Inferior parietal cortex (tissue), 1 donor: ENCODE results near the gene GPR107.

ENCODE experiments used
- DNase-seq: peaks from one replicate; pipeline ENCODE4 v3.0.0-alpha.2; 2016; ENCODE audit errors: extremely low spot score

Gene GPR107

DNA sequence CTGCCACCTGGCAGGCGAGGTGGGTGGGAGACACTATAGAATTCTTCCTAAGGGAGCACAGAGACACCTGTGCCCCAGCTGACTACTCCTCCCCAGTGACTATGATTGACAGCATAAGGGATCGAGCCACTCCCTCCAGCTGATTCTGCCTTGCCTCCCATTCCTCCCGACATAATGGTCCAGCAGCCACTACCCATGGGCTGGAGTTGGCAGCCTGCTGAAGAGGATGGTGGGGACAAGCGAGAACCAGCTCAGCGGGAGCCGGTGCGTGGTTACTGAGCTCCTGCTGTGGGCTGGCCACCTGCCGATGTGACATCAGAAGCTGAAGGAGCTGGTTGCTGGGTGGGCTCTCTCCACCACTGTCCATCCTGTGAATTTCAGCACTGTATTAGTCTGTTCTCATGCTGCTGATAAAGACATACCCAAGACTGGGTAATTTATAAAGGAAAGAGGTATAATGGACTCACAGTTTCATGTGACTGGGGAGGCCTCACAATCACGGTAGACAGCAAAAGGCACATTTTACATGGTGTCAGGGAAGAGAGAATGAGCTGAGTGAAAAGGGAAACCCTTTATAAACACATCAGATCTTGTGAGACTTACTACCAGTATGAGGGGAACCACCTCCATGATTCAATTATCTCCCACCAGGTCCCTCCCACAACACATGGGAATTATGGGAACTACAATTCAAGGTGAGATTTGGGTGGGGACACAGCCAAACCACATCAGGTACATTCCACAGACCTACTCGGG is 106.4 kb downstream of the GPR107 start:
- DNase-seq: no peak

DNA sequence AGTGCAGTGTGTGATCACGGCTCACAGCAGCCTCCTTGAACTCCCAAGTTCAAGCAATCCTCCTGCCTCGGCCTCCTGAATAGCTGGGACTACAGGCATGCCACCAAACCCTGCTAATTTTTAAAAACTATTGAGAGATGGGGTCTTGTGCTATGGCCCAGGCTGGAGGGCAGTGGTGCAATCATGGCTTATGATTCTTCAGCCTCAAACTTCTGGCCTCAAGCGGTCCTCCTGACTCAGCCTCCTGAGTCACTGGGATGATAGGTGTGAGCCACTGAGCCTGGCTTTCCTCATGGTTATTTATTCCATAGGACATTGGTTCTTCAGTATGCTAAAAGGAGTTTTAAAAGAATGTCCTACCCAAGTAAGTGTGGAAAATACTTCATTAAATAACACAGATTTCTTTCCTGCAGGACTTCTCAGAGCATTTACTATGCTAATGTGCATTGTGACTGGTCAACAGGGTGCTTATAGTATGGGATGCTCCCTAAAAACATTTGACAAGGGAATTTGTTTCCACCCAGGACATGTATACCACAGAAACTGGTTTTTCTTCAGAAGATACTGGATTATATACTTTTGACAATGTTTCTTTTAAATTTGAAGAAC is 107.3 kb downstream of the GPR107 start:
- DNase-seq: no peak

DNA sequence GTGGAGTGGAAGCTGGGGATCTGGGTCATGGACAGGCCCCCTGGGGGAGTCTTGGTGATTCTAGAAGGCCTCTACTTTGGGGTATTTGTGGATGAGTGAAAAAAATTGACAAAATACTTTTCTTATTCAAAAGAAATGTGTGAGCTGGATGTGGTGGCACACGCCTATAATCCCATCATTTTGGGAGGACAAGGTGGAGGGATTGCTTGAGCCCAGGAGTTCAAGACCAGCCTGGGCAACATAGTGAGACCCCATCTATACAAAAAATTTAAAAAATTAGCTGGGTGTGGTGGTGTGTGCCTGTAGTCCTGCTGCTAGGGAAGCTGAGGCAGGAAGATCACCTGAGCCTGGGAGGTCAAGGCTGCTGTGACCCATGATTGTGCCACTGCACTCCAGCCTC is 111.9 kb downstream of the GPR107 start:
- DNase-seq: no peak

DNA sequence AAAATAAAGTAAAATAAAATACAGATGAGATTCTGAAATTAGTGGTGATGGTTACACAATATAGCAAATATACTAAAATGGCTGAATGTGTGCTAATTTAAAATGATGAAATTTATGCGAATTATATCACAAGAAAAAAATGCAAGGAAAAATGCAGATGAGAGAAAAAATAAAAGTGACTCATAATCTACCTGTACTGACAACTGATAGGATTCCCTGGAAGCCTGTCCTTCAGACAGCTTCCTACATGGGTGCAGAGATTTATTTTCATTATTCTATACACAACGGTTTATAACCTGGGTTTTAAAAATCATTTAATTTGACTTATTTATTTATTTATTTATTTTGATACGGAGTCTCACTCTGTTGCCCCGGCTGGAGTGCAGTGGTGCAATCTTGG is 112.7 kb downstream of the GPR107 start:
- DNase-seq: no peak

DNA sequence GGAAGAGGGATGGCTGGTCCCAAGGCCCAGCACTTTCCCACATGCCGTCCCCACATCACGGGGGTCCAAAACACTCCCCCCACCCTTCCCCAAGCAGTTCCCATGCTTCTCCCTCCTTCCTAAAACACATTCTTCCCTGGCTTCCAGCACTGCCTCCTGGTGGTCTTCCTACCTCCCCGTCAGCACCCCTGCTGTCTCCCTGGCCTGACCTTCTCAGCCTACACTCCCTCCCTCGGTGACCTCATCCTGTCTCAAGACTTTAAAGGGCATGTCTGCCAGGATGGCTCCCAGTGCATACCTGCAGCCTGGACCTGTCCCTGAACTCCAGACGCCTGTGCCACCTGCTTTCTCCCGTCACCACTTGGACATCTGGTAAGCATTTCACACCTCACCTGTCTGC is 114.2 kb downstream of the GPR107 start:
- no peak for DNase-seq

DNA sequence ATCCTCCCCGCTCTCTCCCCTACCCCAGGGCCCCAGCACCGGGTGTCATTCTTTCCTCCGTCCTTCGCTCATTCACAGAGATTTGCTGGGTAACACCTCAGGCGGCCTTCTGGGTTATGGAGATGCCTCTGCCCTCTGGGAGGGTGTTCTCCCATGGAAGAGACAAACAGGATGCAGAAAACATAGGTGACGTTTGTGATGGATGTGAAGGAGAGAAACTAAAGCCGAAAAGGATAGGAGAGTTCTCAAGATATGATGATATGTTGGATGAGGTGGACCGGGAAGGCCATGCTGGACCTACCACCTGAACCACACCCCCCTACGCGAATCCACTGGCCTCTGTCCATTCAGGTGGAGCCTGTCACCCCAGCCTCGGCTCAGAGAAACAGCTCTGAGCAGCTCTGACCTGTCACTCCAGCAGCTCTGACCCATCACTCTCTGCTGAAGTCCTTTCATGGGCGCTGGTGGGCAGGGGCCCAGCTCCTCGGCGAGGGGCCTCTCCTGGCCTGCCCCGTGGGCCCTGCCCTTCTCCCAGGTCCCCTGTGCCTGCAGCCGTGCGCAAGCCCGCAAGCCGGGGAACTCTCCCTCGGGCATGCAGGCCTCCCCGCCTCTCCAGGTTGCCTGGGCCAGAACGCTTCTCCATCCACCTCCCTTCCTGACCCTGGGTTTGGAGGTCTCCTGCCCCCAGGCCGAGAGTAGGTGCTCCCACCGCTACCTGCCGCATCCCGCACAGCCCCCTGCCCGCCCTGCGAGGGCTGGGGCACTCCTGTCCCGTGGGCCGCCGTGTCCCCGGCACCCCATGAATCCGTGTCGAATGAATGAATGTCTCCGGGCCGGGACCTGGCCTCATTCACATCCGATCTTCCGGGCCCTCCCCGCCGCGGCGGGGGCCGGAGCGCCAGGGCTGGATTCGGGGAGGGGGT is 117.8 kb downstream of the GPR107 start:
- no peak for DNase-seq

DNA sequence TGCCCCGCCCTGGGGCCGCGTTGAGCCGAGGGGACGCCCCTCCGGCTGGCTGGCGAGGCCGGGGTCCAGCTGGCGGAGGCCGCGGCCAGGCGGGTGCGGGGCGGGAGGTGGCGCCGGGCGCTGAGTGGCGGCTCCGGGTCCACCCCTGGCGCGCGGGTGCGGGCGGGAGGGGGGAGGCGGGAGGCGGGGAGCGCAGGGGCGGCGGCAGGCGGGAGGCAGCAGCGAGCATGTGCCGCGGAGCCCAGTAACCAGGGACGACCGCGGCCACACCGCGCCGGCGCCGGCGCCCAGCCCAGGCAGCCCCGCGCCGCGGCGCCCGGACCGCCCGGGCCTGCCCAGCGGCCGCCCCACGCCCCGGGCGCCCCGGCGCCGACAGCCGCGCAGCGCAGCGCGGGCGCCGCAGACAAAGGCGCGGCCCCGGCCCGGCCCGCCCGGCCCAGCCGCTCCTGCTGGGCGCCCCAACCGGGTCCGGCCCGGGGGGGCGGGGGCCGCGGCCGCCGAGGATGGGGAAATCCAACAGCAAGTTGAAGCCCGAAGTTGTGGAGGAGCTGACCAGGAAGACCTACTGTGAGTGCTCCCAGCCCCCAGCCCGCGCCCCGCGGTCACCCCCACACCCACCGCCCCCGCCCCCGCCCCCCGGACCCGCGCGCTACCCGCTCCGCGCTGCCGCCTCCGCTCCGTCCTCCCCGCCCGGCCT is 118.6 kb downstream of the GPR107 start, which contains the start of gene NCS1:
Gene NCS1 (plus strand): TSS at position 244 of the 697 bp plus-strand sequence. CDS start 260 bp downstream, at position 504.
- no peak for DNase-seq

DNA sequence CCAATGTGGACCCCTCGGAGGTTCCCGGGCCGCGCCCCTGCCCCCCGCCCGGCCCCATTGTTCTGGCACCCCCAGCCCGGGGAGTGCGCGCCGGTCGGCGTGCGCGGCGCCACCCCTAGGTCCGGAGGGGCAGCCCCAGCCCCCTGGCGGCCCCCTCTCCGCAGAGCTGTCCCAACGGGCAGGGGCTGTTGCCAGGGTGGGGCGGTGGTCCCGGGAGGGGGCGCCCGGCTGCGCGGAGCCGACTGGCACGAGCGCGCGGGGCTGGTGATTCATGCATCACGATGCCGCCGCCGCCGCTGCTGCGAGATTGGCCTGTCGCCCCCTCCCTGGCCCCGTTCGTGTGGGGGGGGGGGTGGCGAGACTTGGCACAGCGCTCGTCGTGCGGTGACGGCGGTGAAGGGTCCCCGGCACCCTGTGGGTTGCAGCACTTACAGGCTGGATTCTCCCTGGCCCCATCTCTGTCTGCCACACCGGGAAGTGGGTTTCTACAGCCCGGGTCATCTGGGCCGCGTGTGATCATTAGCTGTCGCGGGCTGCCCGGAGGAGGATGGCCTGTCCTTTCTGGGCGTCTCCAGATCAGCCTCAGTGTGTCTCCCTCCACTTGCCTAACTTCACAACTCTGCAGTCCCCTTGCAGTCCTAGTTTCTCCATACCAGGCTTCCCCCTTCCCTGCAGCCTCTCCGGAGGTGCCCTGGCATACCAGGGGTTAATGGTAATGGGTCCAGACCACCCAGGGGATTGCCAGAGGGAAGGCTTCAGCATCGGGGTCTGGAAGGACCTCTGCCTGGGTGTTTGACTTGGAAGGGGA is 119.4 kb downstream of the GPR107 start:
- no peak for DNase-seq

DNA sequence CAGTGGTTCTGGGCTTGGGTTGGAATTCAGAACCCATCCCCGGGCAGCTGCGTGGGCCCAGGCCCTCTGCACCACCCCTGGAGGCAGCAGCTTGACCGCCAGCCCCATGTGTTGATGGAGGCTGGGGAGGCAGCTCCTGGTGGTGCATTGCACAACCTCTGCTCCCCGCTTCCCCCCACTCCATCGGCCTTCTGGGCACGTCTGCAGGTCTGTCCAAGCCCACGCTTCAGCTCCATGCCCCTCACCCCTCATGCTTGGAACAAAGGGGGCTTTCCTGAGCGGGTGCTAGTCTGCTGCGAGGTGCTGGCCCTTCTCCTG is 119.9 kb downstream of the GPR107 start:
- DNase-seq: no peak

DNA sequence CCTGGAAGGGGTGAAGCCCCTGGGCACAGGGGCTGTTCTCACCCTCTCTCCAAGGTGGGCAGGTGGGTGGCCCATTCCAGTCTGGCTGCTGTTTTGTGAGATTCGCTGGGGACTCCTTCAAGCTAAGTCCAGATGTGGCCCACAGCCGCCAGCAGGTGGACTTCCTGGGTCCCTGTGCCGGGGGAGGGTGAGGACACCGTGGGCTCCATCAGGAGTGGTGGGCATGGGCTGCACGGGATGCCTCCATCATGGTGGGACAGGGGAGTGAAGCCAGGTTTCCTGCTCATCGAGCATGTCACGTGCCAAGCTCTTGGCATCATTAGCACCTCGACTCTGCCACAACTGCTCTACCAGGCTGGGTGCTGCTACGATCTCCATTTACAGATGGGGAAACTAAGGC is 120.3 kb downstream of the GPR107 start:
- DNase-seq: no peak

DNA sequence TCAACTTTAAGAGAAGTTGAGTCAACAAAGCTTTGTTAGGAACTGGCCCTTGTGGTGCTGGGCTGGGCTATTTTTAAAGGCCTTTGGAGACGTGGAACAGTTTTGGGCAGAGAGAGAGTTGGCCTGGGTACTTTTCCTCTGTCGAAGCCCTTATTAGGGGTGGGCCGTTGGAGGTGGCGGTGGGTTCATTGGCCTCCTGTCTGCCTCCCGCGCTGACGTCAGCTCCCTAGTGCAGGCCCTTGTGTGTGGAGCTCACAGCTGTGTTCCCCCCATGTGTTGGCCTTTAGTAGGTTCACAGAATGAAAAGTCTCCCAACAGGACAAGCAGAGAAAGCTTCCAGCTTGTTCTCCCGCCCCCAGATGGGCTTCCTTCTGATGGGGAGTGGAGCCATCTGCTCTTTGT is 121.2 kb downstream of the GPR107 start:
- no peak for DNase-seq

DNA sequence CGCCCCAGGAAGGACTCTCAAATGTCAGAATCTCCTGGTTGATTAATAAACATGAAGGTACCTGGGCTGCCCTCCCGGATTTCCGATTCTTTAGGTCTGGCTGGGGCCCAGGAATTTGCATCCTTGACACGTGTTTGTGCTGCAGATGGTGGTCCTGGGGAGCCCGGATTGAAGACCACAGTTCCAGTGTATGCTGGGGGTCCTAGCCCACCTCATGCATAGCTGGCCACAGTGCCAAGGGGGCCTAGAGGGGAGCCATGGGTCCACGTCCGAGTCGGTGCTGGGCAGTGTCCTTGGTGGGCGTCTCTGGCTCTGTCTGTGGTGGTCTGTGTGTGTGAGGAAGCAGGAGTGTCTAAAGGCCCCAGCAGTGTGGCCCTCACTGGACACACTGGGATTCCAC is 121.6 kb downstream of the GPR107 start:
- no peak for DNase-seq

DNA sequence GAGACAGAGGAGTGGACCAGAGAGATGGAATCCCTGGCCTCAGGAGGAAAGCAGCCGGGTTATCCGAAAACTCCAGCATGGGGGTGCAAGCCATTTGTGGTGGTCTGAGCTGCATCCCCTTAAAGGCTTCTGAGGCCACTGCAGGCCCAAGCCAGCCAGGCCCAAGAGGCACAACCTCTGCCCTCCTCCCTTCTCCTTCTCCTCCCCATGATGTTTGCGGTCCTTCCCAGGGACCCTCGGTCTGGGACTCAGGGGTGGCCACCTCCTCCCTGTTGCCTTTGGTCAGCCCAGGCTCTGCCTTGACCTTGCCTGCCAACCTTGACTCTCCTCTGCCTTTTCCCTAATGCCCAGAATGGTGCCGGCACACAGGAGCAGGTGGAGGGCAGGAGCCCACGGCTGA is 123.1 kb downstream of the GPR107 start:
- DNase-seq: no peak

DNA sequence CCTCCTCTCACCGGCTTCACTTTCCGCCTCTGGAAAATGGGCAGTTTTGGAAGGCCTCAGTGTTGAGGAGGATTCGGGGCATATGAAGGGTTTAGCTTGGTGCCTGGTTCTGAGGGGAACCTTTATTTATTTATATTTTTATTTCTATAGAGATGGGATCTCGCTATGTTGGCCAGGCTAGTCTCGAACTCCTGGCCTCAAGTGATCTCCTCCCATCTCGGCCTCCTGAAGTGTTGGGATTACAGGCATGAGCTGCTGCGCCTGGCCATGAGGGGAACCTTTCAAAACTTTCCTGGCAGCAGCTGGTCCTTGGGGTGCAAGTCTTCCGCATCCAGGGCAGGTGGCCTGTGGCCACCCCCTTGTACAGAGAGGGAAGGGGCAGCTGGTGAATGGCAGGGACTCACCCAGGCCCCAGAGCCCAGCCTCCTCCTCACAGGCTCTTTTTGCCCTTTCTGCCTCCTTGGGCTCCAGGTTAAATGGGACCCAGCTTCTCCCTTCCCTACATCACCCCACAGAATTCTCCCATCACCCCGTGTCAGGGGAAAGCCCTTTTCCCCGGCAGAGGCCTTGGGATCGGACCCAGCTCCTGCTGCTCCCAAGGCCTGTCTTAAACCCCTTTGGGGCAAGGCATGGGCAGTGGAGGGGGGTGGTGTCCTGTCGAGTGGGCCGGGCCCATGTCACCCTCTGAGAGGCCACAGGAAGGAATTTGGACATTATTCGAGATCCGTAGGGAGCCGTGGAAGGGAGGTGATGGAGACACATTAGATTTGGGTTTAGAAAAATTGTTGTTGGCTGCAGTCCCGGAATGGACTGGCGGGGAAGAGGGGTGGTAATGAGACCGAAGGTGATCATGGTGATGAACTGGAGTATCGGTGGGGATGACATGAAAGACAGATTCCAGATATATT is 124.4 kb downstream of the GPR107 start:
- DNase-seq: no peak

DNA sequence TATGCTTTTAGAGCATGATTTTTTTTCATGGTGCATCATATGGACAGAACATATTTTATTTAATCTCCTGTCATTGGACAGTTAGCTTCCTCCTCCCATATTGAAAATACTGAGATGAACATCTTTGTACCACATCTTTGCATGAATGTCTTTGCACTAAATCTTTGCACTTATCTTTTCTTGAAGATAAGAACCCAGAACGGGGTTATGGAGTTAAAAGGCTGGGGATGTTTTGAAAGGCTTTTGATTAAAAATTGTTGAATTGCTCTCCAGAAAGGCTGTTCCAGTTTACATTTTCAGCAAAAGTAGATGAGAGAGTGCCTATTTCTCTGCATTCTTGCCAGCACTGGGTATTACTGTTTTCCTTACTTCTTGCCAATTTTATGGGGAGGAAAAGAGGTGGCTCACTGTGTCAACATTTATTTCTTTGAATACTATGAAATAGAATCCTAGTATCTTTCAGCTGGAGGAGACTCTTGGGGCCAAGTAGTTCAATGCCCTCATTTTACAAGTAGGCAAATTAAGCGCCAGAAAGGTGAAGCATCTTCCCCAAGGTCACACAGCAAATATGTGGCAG is 125.7 kb downstream of the GPR107 start:
- DNase-seq: no peak

DNA sequence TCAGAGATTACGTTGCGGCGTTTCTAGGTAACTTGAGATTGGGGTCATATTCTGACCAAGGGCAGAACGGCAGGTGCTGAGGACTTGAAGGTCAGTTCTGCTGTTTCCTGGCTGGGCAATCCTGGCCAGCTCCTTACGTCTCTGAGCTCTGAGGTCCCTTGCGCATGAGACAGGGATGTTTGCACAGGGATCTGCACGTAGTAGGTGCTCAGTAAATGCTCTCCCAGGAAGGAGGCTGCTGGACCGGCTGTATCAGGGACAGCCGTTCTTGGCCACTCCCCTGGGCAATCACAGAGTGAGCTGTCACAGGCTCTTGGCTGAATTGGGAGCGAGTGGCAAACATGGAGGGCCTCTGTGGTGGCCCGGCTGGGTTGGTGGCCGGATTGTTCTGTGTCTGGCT is 126.8 kb downstream of the GPR107 start:
- DNase-seq: no peak

DNA sequence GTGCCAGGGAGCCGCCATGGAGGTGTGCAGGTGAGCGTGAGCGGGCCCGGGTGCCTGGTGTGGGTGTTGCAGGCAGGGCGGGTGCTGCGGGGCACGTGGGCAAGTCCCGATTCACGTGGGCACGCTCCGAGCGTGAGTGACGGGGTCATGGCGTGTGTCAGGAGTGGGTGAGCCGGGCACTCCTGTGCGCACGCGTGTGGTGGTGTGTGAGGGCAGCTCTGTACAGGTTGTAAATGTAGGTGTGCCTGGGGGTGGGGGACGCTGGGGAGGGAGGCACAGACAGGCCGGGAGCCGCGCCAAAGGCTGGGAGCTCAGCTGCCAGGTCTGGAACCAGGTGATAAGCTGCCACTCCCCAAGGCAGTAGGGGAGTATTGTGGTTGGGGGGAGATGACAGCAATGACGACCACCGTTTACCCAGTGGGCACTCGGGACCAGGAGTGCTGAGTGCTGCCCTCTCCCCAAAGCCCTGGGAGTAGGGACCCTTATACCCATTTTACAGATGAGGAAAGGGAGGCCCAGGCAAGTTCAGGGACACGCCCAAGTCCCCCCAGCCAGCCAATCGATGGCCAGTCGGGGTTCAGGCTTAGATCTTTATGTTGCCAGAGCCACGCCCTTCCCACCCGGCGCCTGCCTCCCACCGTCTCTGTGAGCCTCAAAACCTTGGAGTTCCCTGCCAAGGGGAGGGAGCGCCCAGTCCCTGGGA is 128.1 kb downstream of the GPR107 start:
- no peak for DNase-seq

DNA sequence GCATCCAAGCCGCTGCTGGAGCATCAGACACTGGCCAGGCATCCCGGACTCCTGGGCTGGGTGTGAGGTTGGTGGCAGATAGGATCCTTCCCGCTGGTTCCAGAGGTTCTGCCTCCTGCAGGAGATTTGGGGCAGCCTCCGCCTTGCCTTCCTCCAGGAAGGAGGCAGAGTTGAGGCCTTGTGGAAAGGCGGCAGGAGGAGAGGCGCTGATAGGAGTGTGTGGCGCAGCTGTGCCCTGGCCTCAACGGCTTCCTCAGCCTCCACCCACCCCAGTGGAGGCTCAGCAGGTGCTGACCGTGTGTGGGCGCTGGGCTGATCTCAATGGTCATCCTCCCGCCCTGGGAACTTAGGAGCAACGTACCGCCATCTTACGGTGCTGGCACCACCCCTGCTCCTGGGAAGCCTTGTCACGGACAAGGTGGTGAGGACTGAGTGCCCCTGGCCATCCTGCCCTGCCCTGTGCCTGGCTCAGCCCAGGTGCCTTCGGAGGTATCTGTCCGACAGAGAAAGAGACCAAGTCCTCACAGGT is 128.7 kb downstream of the GPR107 start:
- DNase-seq: no peak
